H1 (cell line): ENCODE data around the gene ADGRG7. TPM values are rescaled to one million over a fixed set of nuclear protein-coding genes. Genes with fewer than 3 reads are reported as not detected.

ENCODE experiments used
- CHD7 ChIP-seq: fragments of 300-600 bp; sonication (generic); IDR thresholded peaks from 2 replicates; pipeline ENCODE4 v1.7.1; 2012; ENCODE audit warnings: low read length, moderate library complexity, mild to moderate bottlenecking, inconsistent platforms; ENCODE audit not compliant: insufficient replicate concordance
- FOSL1 ChIP-seq: IDR thresholded peaks from 2 replicates; pipeline ENCODE4 v1.6.1; 2011; ENCODE audit warnings: mild to moderate bottlenecking, low read depth, low read length, moderate library complexity; ENCODE audit not compliant: insufficient read depth
- HDAC6 ChIP-seq: IDR thresholded peaks from one replicate; pipeline ENCODE4 v1.7.1; 2012; ENCODE audit warnings: low read depth, mild to moderate bottlenecking, inconsistent platforms, low read length, moderate library complexity
- JUND ChIP-seq: IDR thresholded peaks from 2 replicates; pipeline ENCODE4 v1.6.1; 2011; ENCODE audit warnings: mild to moderate bottlenecking, improper control_type of control experiment, low read length
- MAFK ChIP-seq: IDR thresholded peaks from 2 replicates; pipeline ENCODE4 v1.6.1; 2012; ENCODE audit warnings: low read depth, mild to moderate bottlenecking, improper control_type of control experiment, low read length
- SP4 ChIP-seq: IDR thresholded peaks from 2 replicates; pipeline ENCODE4 v1.6.1; 2012; ENCODE audit warnings: low read length, inconsistent platforms
- SRF ChIP-seq: IDR thresholded peaks from 2 replicates; pipeline ENCODE4 v1.6.1; 2011; ENCODE audit warnings: mild to moderate bottlenecking, low read depth, low read length, moderate library complexity
- SUZ12 ChIP-seq: fragments of 200-600 bp; sonication (generic); IDR thresholded peaks from 2 replicates; pipeline ENCODE4 v1.6.1; 2012; ENCODE audit warnings: mild to moderate bottlenecking, inconsistent platforms, low read length, moderate library complexity, mixed read lengths
- ZNF274 ChIP-seq: IDR thresholded peaks from 2 replicates; pipeline ENCODE4 v1.7.0; 2012; ENCODE audit warnings: low read length, borderline replicate concordance; ENCODE audit errors: extremely low read depth
- polyA plus RNA-seq, 7 experiments: library from polyadenylated mRNA; depleted of rRNA in 3 of 7; stranded (reverse) in 5 of 7; unstranded in 2 of 7; fragments of >200 nt in 5 of 7; fragments of 200-250 nt in 2 of 7; gene quantifications; 1 replicate in 5 of 7; 2 replicates in 1 of 7; 4 replicates in 1 of 7; pipeline versions ENCODE4 v1.2.1 to v1.2.3, GENCODE V29; 2011 to 2013; ENCODE audit warnings: missing spikeins in 2 of 7, mixed read lengths in 2 of 7
- total RNA-seq: library from RNA; stranded (reverse); fragmentation: NEBNext Ultra II Directional; extraction: Animal tissue kit (Norgen Biotek cat#: 25700); gene quantifications from 2 replicates; pipeline ENCODE4 v1.2.1, GENCODE V29; 2021

The ADGRG7 gene
- total and polyA plus RNA-seq, 2 of the 8 experiments (the other 6 are each of a cell fraction or from before 2014, with no cell fraction given): not detected

DNA sequence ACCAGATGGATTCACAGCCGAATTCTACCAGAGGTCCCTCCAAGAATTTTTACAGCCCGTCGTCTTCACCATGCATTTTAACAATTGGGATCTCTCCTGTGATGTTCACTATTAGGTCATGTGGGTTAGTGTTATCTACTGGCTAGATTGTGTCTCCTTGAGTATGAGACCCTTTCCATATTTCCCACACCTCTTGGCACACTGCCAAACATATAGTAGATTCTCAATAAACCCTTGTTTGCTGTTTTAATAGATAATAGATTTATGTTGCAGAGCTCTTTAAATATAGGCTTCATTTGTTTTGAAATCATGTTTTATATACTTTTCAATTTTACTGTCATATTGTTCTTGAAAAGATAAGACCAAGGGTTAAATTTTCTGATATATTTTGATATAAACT, 34.9 kb upstream of the ADGRG7 start (continued):
- no peak for TF ChIP-seq CHD7
- TF ChIP-seq SP4: no peak
- TF ChIP-seq MAFK: no peak
- no peak for TF ChIP-seq JUND
- no peak for TF ChIP-seq SRF
- no peak for TF ChIP-seq ZNF274
- no peak for TF ChIP-seq FOSL1
- TF ChIP-seq HDAC6: no peak
- no peak for TF ChIP-seq SUZ12
